ENCODE results near the gene SLIT3. TPM values are rescaled to one million over a fixed set of nuclear protein-coding genes. Genes with fewer than 3 reads are reported as not detected.

SLIT3 gene
- polyA plus RNA-seq, 1 of the 3 experiments (the other 2 are of a cell fraction) = 119 TPM

DNA sequence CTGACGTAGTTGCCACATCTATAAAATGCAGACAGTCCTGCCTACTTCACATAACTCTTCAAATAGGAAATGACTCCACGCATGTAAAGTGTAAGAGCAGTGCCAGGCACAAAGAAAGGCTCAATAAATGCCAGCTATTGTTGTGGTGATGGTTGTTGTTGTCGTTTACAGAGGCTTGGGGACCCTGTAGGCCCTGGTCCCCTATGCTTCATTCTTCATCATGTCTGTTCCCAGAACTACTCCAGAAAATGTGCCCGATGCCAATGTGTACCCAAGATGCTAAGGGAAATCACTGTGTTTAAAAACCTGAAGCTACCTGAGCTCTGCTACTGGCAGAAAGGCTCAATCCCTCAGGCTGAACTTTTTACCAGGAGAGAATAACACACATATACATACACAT, 9.1 kb downstream of the SLIT3 start (continued):
- TF ChIP-seq, protein P1, sequence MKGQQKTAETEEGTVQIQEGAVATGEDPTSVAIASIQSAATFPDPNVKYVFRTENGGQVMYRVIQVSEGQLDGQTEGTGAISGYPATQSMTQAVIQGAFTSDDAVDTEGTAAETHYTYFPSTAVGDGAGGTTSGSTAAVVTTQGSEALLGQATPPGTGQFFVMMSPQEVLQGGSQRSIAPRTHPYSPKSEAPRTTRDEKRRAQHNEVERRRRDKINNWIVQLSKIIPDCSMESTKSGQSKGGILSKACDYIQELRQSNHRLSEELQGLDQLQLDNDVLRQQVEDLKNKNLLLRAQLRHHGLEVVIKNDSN (IDR thresholded peaks at IDR 0.05; ENCODE audit: borderline replicate concordance, low read depth) = no peak
- TF ChIP-seq YY1 (IDR thresholded peaks at IDR 0.05; ENCODE audit: low read depth) = no peak
- TF ChIP-seq MEF2A (IDR thresholded peaks at IDR 0.05; ENCODE audit: borderline replicate concordance, low read depth) = no peak
- TF ChIP-seq SIN3A (IDR thresholded peaks at IDR 0.05; ENCODE audit: borderline replicate concordance, low read depth, low read length) = no peak

DNA sequence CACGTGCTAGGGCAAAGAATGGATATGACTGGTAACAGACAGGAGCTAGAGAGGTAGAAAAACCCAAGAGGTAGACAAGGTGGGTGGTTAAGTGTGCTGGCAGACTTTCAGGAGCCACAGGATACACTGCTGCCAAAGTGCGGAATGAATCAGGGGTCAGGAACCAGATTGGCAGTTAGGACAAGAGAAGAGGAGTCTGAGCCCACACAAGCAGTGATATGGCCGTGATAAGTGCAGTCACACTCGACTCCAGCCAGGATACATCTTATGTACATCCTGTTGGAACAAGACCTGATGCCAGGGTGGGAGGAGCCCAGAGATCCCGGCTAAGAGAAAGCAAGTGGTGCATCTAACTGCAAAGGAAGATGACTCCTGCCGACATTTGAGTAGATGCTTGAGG, 10.0 kb downstream of the SLIT3 start:
- POLR2A ChIA-PET = no interaction called here
- Histone ChIP-seq H3K4me2 (no peak overlapping the region), H3K36me3 (replicated peaks in 1 of 2; ENCODE audit: control insufficient read depth in 1 of 2, insufficient read depth in 2 of 2, low read length in 1 of 2) (peaks cover 0 to 29% of the 10 kb centered on the region in 2 experiments), H3K4me1 (ENCODE audit: control insufficient read depth in 1 of 2, insufficient read depth in 2 of 2, low read depth in 1 of 2, low read length in 1 of 2) (peaks cover 0 to 32% of the 10 kb centered on the region in 2 experiments; a peak in 2 of 4 replicates), H3K4me3 (ENCODE audit: low read depth in 2 of 2, low read length in 1 of 2) (no peak overlapping the region), H2AFZ (ENCODE audit: low read depth) (no peak overlapping the region), H4K20me1 (ENCODE audit: insufficient read depth) (peaks cover 31% of the 10 kb centered on the region), H3K9me2 (no peaks in the 10 kb centered on the region), H3K27me3 (ENCODE audit: insufficient read depth) (no peaks in the 10 kb centered on the region), H3K79me2 (ENCODE audit: insufficient read depth) (peaks cover 49% of the 10 kb centered on the region), H3K27ac (ENCODE audit: low read depth in 2 of 2, low read length in 1 of 2) (no peak overlapping the region; a peak in 1 of 4 replicates), H3F3A (replicated peaks; ENCODE audit: insufficient read depth) (no peaks in the 10 kb centered on the region), H3K9me3 (no peaks in the 10 kb centered on the region), H3K9ac (no peak overlapping the region)
- WGBS (ENCODE audit: low lambda C conversion rate) = 46% methylated on average over 6 of the region's 6 CpGs
- CTCF ChIA-PET = no interaction called here
- TF ChIP-seq ELF1 (IDR thresholded peaks at IDR 0.05) (no peak), MEF2A (IDR thresholded peaks at IDR 0.05; ENCODE audit: borderline replicate concordance, low read depth) (no peak), GABPA (IDR thresholded peaks at IDR 0.05; ENCODE audit: low read depth) (no peak), EZH2phosphoT487 (IDR thresholded peaks at IDR 0.05; ENCODE audit: borderline replicate concordance, low read depth) (no peak), FOXM1 (IDR thresholded peaks at IDR 0.05; ENCODE audit: low read depth) (no peak), NFIC (IDR thresholded peaks at IDR 0.05; ENCODE audit: borderline replicate concordance) (peak; percentile 53; the same call in 1 of the 2 replicates), USF2 (IDR thresholded peaks at IDR 0.05; ENCODE audit: borderline replicate concordance, low read depth, low read length) (no peak), CHD2 (IDR thresholded peaks at IDR 0.05; ENCODE audit: low read length, partially characterized antibody) (no peak), RFX5 (IDR thresholded peaks at IDR 0.05; ENCODE audit: low read length) (no peak), RAD21 (IDR thresholded peaks at IDR 0.05; ENCODE audit: low read length) (no peak), MXI1 (IDR thresholded peaks at IDR 0.05; ENCODE audit: low read depth, low read length) (no peak), RXRA (IDR thresholded peaks at IDR 0.05; ENCODE audit: borderline replicate concordance, low read depth) (no peak), JUND (IDR thresholded peaks at IDR 0.05) (0 out of 2 replicates have a peak, but pooled peaks have one; percentile 15), IRF3 (IDR thresholded peaks at IDR 0.05; ENCODE audit: low read depth, low read length) (no peak), TEAD4 (IDR thresholded peaks at IDR 0.05; ENCODE audit: borderline replicate concordance, insufficient read depth) (no peak), PBX3 (IDR thresholded peaks at IDR 0.05) (0 out of 2 replicates have a peak, but pooled peaks have one; percentile 18), TCF12 (IDR thresholded peaks at IDR 0.05) (peak; percentile 23; the same call in 1 of the 2 replicates), YY1 (IDR thresholded peaks at IDR 0.05; ENCODE audit: low read depth) (no peak), NRF1 (IDR thresholded peaks at IDR 0.05; ENCODE audit: low read depth, low read length) (no peak), SIN3A (IDR thresholded peaks at IDR 0.05; ENCODE audit: borderline replicate concordance, low read depth, low read length) (0 out of 2 replicates have a peak, but pooled peaks have one; percentile 36), RCOR1 (IDR thresholded peaks at IDR 0.05; ENCODE audit: low read length) (no peak), SMC3 (IDR thresholded peaks at IDR 0.05; ENCODE audit: low read depth, low read length) (no peak), REST (IDR thresholded peaks at IDR 0.05; ENCODE audit: low read depth, low read length) (no peak), FOXJ3 (CRISPR knock-in tag; IDR thresholded peaks at IDR 0.05) (no peak)
- DNase-seq = no peak

Measured in SK-N-SH (cell line).